ENCODE measurements around the gene TTC28. TPM values are rescaled to one million over a fixed set of nuclear protein-coding genes. Genes with fewer than 3 reads are reported as not detected.

Gene TTC28
- total RNA-seq, 4 donors from 2014 or later = 10.2 to 23.8 (median 13.4) TPM

DNA sequence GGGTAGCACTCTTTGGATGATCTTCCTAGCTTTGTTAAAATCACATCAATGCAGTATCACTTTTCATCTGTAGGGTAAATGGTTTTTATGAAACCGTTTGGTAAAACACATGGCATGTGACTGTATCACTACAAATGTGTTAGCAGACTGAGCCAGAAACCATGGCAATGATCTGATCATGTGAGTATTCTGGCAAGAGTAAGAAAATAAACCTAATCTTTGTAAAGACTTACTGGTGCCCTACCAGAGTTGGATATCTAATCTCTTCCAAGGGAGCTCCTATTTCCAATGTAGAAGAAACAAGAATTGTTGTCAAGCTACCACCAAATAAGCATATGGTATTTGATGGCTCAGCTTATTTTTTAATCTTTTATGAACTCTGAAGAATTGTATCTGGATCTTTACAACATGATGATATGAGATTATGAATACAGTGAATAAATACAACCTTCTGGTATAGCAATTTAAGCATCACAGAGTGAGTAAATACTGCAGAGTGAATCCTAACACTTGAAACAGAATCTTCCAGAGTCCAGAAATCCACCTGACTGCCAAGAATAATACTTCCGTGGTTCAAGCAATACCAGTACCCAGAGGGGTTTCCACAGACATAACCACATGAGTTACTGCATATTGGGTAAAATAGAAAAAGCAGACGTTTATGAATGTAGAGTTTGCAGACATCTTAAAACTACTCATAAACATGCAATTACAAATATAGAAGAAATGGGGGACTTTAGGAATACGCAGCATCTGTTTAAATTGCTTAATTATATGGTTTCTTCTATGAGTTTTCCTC is 238.8 kb downstream of the TTC28 start:
- no peak for DNase-seq (ENCODE audit: low spot score in 2 of 2)
- intact Hi-C loops (cut with DNase I; ENCODE audit: low total_unique reads) = no loop called here
- no peak overlapping the region for H3K4me3 ChIP-seq (ENCODE audit: low read depth, poor library complexity, severe bottlenecking)
- TF ChIP-seq, protein P1, sequence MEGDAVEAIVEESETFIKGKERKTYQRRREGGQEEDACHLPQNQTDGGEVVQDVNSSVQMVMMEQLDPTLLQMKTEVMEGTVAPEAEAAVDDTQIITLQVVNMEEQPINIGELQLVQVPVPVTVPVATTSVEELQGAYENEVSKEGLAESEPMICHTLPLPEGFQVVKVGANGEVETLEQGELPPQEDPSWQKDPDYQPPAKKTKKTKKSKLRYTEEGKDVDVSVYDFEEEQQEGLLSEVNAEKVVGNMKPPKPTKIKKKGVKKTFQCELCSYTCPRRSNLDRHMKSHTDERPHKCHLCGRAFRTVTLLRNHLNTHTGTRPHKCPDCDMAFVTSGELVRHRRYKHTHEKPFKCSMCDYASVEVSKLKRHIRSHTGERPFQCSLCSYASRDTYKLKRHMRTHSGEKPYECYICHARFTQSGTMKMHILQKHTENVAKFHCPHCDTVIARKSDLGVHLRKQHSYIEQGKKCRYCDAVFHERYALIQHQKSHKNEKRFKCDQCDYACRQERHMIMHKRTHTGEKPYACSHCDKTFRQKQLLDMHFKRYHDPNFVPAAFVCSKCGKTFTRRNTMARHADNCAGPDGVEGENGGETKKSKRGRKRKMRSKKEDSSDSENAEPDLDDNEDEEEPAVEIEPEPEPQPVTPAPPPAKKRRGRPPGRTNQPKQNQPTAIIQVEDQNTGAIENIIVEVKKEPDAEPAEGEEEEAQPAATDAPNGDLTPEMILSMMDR (IDR thresholded peaks at IDR 0.05) = no peak
- TF ChIP-seq POLR2A (IDR thresholded peaks at IDR 0.05) = no peak
- WGBS, 2 donors = 52 to 59% methylated on average over 4 of the region's 4 CpGs

DNA sequence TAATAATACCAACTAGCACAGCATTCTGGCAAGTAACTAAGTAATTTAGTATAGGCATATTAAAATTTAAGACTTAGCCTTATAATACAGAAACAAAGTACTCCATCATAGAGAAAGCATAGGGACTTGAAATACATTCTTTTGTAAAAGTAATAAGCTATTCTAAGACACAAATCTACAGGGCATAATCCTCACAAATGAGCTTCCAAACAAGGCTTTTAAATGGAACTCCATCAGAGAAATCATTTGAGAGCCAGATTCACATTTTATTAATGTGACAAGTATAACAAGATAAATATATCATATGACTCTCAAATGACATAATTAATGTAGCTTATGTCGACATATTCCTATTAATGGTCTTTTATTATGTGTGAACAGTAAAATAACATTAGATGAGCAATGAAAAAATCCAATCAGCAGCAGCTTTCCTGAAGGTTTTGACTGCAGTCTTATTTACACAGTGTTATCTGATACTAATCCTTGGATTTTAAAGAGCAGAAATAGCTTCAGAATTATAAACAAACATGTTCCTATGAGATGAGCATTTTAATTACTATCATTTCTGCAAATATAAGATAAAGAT is 241.4 kb downstream of the TTC28 start:
- DNase-seq (ENCODE audit: low spot score in 2 of 2) = no peak
- no peak overlapping the region for H3K4me3 ChIP-seq (ENCODE audit: low read depth, poor library complexity, severe bottlenecking)
- 43 to 59% methylated on average over 1 of the region's 1 CpG for whole genome bisulfite sequencing, 2 donors
- no peak for TF ChIP-seq POLR2A (IDR thresholded peaks at IDR 0.05)
- TF ChIP-seq, protein P1 (IDR thresholded peaks at IDR 0.05) = no peak
- intact Hi-C loops (cut with DNase I; ENCODE audit: low total_unique reads) = no loop called here

DNA sequence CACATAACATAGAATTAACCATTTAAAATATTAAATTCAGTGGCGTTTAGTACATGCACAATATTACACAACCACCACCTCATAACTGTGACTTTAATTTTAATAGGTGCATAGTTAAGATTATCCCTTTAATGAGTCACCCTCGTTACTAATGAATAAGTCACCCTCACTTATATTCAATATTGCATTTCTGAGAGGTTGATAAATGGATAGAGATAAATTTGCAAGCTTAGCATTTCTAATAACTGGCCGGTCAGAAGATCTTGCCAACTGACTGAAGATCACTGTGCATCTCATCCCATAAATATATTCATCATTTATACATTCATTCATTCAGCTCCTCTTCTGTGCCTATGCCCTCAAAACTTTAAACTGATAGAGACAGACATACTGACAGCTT is 243.7 kb downstream of the TTC28 start:
- H3K4me3 ChIP-seq (ENCODE audit: low read depth, poor library complexity, severe bottlenecking) = no peak overlapping the region
- WGBS, 2 donors = 50 to 56% methylated on average over 3 of the region's 3 CpGs
- no peak for TF ChIP-seq POLR2A (IDR thresholded peaks at IDR 0.05)
- TF ChIP-seq, protein P1 (IDR thresholded peaks at IDR 0.05) = no peak
- no peak for DNase-seq (ENCODE audit: low spot score in 2 of 2)
- intact Hi-C loops (cut with DNase I; ENCODE audit: low total_unique reads) = no loop called here

DNA sequence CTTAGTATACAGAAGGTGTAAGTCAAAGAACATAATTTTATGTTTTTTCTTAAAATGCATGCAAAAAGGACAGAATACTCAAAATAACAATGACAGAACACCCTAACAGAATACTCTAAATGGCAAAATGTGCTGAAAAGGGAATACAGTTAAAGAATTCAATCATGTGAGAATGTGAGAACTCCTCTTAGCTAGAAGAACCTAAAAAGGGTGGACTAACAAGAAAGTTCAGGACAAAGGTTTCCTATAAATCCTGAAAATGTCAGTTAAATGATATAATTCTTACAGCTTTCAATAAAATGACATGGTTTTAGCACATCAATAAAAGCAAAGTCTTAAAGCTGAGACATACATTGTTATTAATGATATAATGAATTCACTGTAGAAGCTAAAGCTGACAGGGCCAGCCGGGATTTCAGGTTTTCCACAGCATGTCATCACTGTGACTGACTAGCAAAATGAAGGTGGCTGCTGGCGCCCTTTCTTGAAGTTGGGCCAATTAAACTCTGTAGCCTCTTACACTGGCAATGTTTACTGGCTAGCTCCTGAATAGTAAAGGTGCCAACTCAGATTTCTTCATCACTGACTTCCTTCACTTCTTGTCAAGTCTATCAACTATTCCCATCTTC is 244.4 kb downstream of the TTC28 start:
- intact Hi-C loops (cut with DNase I; ENCODE audit: low total_unique reads) = no loop called here
- WGBS, 2 donors = 40 to 47% methylated on average over 2 of the region's 2 CpGs
- TF ChIP-seq, protein P1 (IDR thresholded peaks at IDR 0.05) = no peak
- TF ChIP-seq POLR2A (IDR thresholded peaks at IDR 0.05) = no peak
- H3K4me3 ChIP-seq (ENCODE audit: low read depth, poor library complexity, severe bottlenecking) = no peak overlapping the region
- DNase-seq (ENCODE audit: low spot score in 2 of 2) = peak; percentile 59 to 88

DNA sequence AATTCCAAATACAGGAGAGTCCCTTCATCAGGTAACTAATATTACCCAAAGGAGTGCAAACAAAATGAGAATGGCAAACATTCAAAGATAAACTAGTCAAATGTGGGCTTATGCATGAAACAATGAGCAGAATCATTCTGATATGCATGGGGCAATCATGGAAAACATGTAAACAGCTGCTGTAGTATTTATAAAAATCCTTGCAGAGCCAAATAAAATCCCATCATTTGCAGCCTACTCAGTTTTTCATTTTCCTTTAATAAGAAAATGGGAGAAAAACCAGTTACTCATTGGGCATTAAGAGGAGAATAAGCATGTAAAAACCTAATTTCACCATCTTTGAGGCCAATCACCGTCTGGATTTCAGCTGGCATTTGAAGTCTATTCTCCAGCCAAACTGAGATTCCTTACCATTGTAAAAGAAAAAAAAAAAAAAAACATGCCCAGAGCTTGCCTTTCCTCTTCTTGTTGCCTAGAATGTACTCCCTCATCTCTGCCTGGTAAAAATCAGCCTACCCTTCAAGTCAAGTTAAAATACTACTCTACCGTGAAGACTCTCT is 249.1 kb downstream of the TTC28 start:
- H3K4me3 ChIP-seq (ENCODE audit: low read depth, poor library complexity, severe bottlenecking) = no peak overlapping the region
- intact Hi-C loops (cut with DNase I; ENCODE audit: low total_unique reads) = no loop called here
- no peak for DNase-seq (ENCODE audit: low spot score in 2 of 2)
- WGBS, 2 donors = 38 to 48% methylated on average over 2 of the region's 2 CpGs
- TF ChIP-seq POLR2A (IDR thresholded peaks at IDR 0.05) = no peak
- TF ChIP-seq, protein P1 (IDR thresholded peaks at IDR 0.05) = no peak

All from lower leg skin (tissue), 4 donors.